Peyer's patch (tissue), 4 donors: Measurements from ENCODE around the gene NRN1L. TPM values are rescaled to one million over a fixed set of nuclear protein-coding genes. Genes with fewer than 3 reads are reported as not detected.

Source experiments
- DNase-seq, 3 donors: peaks; one replicate each; pipeline ENCODE4 v3.0.0-alpha.2; 2017 to 2019
- H3K27ac ChIP-seq, 4 donors: fragments of 200-600 bp; sonication (generic); one replicate each; pipeline ENCODE4 v1.5.1; 2016 to 2019
- H3K27me3 ChIP-seq, 2 donors: fragments of 200-600 bp; sonication (generic); one replicate each; pipeline ENCODE4 v1.5.1; 2019
- H3K36me3 ChIP-seq, 3 donors: fragments of 200-600 bp; sonication (generic); one replicate each; pipeline ENCODE4 v1.5.1; 2016 to 2019
- H3K4me1 ChIP-seq, 4 donors: fragments of 200-600 bp; sonication (generic); one replicate each; pipeline ENCODE4 v1.5.1; 2016 to 2019
- H3K4me3 ChIP-seq, 4 donors: fragments of 200-600 bp; sonication (generic); 1 replicate in 3 of 4; 2 replicates in 1 of 4; pipeline ENCODE4 v1.5.1; 2016 to 2019; ENCODE audit warnings: mild to moderate bottlenecking in 1 of 4
- H3K9me3 ChIP-seq, 4 donors: fragments of 200-600 bp; sonication (generic); one replicate each; pipeline ENCODE4 v1.5.1; 2016 to 2019; ENCODE audit warnings: mild to moderate bottlenecking in 1 of 4
- POLR2A ChIP-seq, 2 donors: fragments of 450-650 bp; IDR thresholded peaks; one replicate each; pipeline ENCODE4 v1.5.1; 2017; ENCODE audit warnings: antibody characterized with exemption in 2 of 2, mild to moderate bottlenecking in 2 of 2, moderate library complexity in 2 of 2
- total RNA-seq, 4 donors: library from RNA; depleted of rRNA; stranded (reverse); fragments of >200 nt; gene quantifications; one replicate each; pipeline ENCODE4 v1.1.0, GENCODE V29; 2016
- TF ChIP-seq, protein P1 (sequence below), 6 experiments: fragments of 450-650 bp in 4 of 6; fragments of 200-600 bp in 2 of 6; sonication (generic) in 1 of 6; IDR thresholded peaks; one replicate each; pipeline ENCODE4 v1.5.1; 2017 to 2019; ENCODE audit warnings: antibody characterized with exemption in 6 of 6, mild to moderate bottlenecking in 3 of 6, moderate library complexity in 1 of 6

NRN1L gene
- total RNA-seq, 4 donors from 2014 or later: 10.0 TPM; not detected in 3

DNA sequence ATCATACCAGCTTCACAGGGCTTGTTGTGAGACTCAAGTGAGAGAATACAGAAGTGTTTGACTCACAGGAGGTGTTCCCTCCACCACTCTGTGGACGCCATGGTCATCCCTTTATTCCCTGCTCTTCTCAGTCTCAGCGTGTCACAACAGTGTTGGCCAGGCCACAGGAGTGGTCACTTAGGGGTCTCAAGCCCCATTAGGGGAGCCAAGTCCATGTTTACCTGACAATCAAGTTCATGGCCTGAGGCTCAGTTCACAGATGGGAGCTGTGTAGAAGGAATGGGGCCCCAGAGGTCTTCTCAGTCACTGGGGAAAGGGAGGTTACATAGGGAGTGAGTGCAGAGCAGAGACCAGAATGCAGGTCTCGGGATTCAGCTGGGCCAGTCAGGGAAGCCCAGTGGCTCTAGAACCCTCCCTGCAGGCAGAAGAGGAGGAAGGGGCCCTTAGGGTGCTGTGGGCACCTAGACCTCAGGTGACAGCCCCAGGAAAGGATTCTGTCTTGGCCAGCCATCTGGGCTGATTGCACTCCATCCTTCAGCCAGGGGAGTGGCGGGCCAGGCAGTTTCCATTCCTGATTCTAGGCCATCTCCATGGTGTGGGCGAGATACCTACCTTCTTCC, 27.6 kb upstream of the NRN1L start:
- peak overlapping the region in 3 of 4 donors; percentile 40 to 87 (median 82) for H3K27ac ChIP-seq
- TF ChIP-seq, protein P1, sequence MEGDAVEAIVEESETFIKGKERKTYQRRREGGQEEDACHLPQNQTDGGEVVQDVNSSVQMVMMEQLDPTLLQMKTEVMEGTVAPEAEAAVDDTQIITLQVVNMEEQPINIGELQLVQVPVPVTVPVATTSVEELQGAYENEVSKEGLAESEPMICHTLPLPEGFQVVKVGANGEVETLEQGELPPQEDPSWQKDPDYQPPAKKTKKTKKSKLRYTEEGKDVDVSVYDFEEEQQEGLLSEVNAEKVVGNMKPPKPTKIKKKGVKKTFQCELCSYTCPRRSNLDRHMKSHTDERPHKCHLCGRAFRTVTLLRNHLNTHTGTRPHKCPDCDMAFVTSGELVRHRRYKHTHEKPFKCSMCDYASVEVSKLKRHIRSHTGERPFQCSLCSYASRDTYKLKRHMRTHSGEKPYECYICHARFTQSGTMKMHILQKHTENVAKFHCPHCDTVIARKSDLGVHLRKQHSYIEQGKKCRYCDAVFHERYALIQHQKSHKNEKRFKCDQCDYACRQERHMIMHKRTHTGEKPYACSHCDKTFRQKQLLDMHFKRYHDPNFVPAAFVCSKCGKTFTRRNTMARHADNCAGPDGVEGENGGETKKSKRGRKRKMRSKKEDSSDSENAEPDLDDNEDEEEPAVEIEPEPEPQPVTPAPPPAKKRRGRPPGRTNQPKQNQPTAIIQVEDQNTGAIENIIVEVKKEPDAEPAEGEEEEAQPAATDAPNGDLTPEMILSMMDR (IDR thresholded peaks at IDR 0.05): no peak
- TF ChIP-seq POLR2A (IDR thresholded peaks at IDR 0.05): no peak
- no peak overlapping the region for H3K4me3 ChIP-seq
- H3K27me3 ChIP-seq: no peaks in the 10 kb centered on the region
- H3K36me3 ChIP-seq: no peaks in the 10 kb centered on the region
- peaks cover 0 to 32% (median 1%) of the 10 kb centered on the region in 4 donors for H3K4me1 ChIP-seq
- H3K9me3 ChIP-seq: no peaks in the 10 kb centered on the region
- DNase-seq: no peak

DNA sequence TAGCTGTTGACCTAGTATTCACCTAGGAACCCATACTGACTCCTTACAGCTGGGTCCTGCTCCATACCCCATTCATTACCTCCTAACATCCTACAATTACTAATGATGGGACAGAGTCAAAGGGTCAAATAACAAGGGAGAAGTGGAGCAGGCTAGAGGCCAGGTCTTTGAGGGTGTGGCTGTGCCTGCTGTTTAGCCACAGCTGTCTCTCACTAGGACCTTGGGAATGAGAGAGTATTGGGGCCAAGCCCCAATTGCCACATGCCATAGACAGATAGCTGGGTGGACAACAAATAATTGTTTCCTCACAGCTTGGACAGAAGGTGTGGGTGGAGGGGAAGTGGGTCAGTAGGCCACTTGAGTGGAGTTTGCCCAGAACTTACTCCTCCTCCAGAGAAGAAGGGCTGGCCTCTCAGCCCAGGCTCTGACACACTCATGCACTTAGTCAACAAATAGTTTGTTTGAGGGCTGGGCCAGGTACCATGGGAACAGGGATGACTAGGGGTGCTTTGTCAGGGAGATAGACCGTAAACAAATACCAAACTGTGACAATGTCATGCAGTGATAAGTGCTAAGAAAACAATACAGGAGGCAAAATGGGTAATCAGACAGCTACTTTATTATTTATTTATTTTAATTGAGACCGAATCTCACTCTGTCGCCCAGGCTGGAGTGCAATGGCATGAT, 27.0 kb upstream of the NRN1L start:
- no peaks in the 10 kb centered on the region for H3K36me3 ChIP-seq
- peak overlapping the region in 3 of 4 donors; percentile 74 to 87 (median 82) for H3K27ac ChIP-seq
- no peak overlapping the region for H3K4me3 ChIP-seq
- H3K4me1 ChIP-seq: peaks cover 0 to 39% (median 1%) of the 10 kb centered on the region in 4 donors
- DNase-seq: peak in 2 of 3 donors; percentile 80 to 89
- H3K27me3 ChIP-seq: no peaks in the 10 kb centered on the region
- H3K9me3 ChIP-seq: no peaks in the 10 kb centered on the region
- TF ChIP-seq, protein P1 (IDR thresholded peaks at IDR 0.05): no peak
- no peak for TF ChIP-seq POLR2A (IDR thresholded peaks at IDR 0.05)

DNA sequence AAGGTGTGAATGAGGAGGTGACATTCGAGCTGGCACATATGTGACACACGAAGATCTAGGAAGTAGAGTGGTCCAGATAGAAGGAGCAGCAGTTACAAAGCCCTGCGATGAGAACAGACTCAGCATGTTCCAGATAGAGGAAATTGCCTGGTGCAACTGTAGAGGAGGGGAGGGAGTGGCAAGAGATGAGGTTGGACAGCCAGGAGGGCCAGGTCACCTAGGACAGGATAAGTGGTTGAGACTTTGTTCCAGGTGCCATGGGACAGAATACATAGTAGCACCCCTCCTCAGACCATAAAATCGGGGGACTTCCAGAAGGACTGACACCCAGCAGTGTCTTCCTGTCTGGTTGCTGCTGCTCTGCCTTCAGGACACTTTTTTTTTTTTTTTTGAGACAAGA, 26.2 kb upstream of the NRN1L start:
- no peaks in the 10 kb centered on the region for H3K9me3 ChIP-seq
- DNase-seq: peak in 2 of 3 donors; percentile 62 to 70
- no peaks in the 10 kb centered on the region for H3K27me3 ChIP-seq
- peaks cover 0 to 44% (median 1%) of the 10 kb centered on the region in 4 donors for H3K4me1 ChIP-seq
- H3K27ac ChIP-seq: peak overlapping the region in 3 of 4 donors; percentile 74 to 87 (median 82)
- H3K4me3 ChIP-seq: no peak overlapping the region
- H3K36me3 ChIP-seq: no peaks in the 10 kb centered on the region
- no peak for TF ChIP-seq POLR2A (IDR thresholded peaks at IDR 0.05)
- TF ChIP-seq, protein P1 (IDR thresholded peaks at IDR 0.05): no peak

- no peaks in the 10 kb centered on the region for H3K27me3 ChIP-seq
- TF ChIP-seq POLR2A (IDR thresholded peaks at IDR 0.05): no peak
- TF ChIP-seq, protein P1 (IDR thresholded peaks at IDR 0.05): no peak
- H3K27ac ChIP-seq: no peak overlapping the region
- H3K4me1 ChIP-seq: peaks cover 0 to 50% (median 1%) of the 10 kb centered on the region in 4 donors
- H3K36me3 ChIP-seq: peaks cover 0 to 8% (median 0%) of the 10 kb centered on the region in 3 donors
- H3K9me3 ChIP-seq: no peaks in the 10 kb centered on the region
- no peak for DNase-seq
- H3K4me3 ChIP-seq: no peak overlapping the region
These were observed 23.9 kb upstream of the NRN1L start for GRCh38 chr16:67860589-67861398.

DNA sequence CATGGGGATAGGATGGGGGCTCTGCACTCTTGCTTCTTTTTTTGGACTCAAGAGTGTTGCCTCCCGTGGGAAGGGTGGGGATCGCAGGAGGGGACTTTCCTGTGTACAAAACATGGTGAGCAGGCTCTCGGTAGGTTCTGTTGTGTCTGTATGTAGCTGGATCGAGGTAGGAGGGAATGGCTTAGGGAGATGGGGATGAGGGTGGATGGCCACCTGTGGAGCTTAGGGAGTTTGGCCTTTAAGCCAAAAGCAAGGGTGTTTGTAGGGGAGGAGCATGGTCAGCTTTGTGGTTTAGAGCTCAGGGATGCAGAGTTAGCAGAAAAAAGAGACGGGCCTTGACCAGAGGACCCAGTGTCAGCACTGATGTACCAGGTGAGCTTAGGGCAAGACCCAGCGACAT, 22.8 kb upstream of the NRN1L start:
- Histone ChIP-seq H3K36me3 (peaks cover 0 to 18% (median 0%) of the 10 kb centered on the region in 3 donors), H3K9me3 (no peaks in the 10 kb centered on the region), H3K4me1 (peaks cover 0 to 44% (median 1%) of the 10 kb centered on the region in 4 donors), H3K27ac (peak overlapping the region in 1 of 4 donors; percentile 29), H3K27me3 (no peaks in the 10 kb centered on the region), H3K4me3 (no peak overlapping the region)
- TF ChIP-seq POLR2A (IDR thresholded peaks at IDR 0.05): no peak
- TF ChIP-seq, protein P1 (IDR thresholded peaks at IDR 0.05): no peak
- no peak for DNase-seq
